Transverse colon (tissue), 3 donors: ENCODE data around the gene SLC26A8.

Experiments
- POLR2A ChIP-seq: fragments of 450-650 bp; IDR thresholded peaks from one replicate; pipeline ENCODE4 v1.6.1; 2016; ENCODE audit warnings: antibody characterized with exemption, mild to moderate bottlenecking, moderate library complexity
- TF ChIP-seq, protein P1 (sequence below), 5 experiments: fragments of 200-600 bp in 3 of 5; fragments of 450-650 bp in 2 of 5; sonication (generic) in 3 of 5; IDR thresholded peaks; 1 replicate in 2 of 5; 2 replicates in 3 of 5; pipeline ENCODE4 v1.5.1; 2016 to 2017; ENCODE audit warnings: antibody characterized with exemption in 5 of 5, inconsistent platforms in 3 of 5, mild to moderate bottlenecking in 2 of 5, moderate library complexity in 1 of 5

- no peak for TF ChIP-seq POLR2A
- TF ChIP-seq, protein P1, sequence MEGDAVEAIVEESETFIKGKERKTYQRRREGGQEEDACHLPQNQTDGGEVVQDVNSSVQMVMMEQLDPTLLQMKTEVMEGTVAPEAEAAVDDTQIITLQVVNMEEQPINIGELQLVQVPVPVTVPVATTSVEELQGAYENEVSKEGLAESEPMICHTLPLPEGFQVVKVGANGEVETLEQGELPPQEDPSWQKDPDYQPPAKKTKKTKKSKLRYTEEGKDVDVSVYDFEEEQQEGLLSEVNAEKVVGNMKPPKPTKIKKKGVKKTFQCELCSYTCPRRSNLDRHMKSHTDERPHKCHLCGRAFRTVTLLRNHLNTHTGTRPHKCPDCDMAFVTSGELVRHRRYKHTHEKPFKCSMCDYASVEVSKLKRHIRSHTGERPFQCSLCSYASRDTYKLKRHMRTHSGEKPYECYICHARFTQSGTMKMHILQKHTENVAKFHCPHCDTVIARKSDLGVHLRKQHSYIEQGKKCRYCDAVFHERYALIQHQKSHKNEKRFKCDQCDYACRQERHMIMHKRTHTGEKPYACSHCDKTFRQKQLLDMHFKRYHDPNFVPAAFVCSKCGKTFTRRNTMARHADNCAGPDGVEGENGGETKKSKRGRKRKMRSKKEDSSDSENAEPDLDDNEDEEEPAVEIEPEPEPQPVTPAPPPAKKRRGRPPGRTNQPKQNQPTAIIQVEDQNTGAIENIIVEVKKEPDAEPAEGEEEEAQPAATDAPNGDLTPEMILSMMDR (IDR thresholded peaks at IDR 0.05) = no peak
Measured at GRCh38 chr6:36019167-36019566, 5.3 kb downstream of the SLC26A8 start.
